ENCODE results near the gene PLXNB1.
"Not testable (repeated sequence)": the region's sequence is repeated elsewhere in the genome, so short reads cannot be mapped to it uniquely, and the experiment has no call there.

Gene PLXNB1

DNA sequence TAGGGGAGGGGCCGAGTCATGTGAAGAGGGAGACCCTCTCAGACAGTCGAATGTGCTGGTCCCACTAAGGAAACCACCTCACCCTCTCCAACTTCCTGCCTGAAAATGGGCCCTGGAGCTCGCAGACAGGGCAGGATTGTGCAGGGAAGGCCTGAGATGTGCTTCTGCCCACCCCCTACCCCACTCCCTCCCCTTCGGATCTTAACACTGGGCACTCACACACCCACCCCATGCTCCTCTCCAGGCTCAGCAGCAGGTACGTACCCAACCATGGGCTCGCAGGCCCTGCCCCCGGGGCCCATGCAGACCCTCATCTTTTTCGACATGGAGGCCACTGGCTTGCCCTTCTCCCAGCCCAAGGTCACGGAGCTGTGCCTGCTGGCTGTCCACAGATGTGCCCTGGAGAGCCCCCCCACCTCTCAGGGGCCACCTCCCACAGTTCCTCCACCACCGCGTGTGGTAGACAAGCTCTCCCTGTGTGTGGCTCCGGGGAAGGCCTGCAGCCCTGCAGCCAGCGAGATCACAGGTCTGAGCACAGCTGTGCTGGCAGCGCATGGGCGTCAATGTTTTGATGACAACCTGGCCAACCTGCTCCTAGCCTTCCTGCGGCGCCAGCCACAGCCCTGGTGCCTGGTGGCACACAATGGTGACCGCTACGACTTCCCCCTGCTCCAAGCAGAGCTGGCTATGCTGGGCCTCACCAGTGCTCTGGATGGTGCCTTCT, 36.7 kb upstream of the PLXNB1 start:
- no peak overlapping the region for H3K4me3 ChIP-seq

DNA sequence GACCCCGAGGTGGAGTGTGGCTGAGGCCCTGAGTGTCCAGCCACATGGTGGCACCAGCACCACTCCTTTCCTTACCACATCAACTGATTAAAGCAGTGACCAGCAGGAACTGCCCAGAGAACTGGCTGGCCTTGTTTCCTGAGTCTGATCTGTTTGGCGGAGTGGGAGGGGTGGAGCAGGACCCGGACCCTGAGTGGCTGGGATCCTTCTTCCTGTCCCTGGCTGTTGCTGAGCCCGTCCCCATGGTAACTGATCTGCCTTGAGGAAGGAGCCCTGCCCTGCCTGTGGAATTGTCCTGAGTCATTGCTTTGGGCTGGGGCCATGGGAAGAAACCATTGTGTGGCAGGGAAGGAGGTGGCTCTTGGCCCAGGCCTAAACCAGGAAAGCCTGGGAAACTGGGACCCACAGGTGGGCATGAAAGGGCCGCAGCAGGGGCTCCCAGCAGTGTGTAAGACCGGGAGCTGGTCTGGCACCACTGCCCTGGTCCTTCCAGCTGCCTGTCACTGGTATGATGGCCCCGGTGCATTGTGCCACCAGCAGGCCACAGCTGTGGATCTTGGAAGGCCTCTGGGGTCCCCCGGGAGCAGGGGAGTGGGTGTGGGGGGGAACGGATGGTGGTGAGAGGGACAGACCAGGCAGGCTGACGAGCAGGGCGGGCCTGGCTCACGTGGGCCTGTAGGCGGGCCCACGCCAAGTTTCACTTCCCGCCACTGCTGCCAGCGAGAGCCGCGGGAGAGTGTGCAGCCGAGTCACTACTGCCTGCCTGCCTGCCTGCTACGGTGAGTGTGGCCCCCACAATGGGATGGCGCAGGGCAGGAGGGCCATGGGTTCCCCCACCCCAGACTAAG, 35.9 kb upstream of the PLXNB1 start:
- no peak overlapping the region for H3K27ac ChIP-seq
- no peak for TF ChIP-seq FOXP2 (optimal IDR thresholded peaks at IDR 0.05; ENCODE audit: control extremely low read depth, extremely low read length, insufficient read depth)
- no peak; the same call in 1 of the 2 replicates for TF ChIP-seq POLR2AphosphoS5 (IDR thresholded peaks at IDR 0.05; ENCODE audit: borderline replicate concordance, low read depth, low read length)
- TF ChIP-seq EZH2 (IDR thresholded peaks at IDR 0.05) = no peak
- H3K9me3 ChIP-seq (ENCODE audit: low read depth, low read length) = no peaks in the 10 kb centered on the region
- no peak overlapping the region for H3K4me3 ChIP-seq
- no peaks in the 10 kb centered on the region; the same call in 1 of the 2 replicates for H3K36me3 ChIP-seq (ENCODE audit: insufficient read depth, low read length)
- no peak for DNase-seq (ENCODE audit: low read depth, low spot score)
- H3K9ac ChIP-seq (ENCODE audit: insufficient read length) = no peak overlapping the region

More for the DNA sequence above, 36.7 kb upstream of the PLXNB1 start:
- DNase-seq (ENCODE audit: low read depth, low spot score) = no peak
- TF ChIP-seq EZH2 (IDR thresholded peaks at IDR 0.05) = no peak
- TF ChIP-seq POLR2AphosphoS5 (IDR thresholded peaks at IDR 0.05; ENCODE audit: borderline replicate concordance, low read depth, low read length) = no peak
- no peak for TF ChIP-seq FOXP2 (optimal IDR thresholded peaks at IDR 0.05; ENCODE audit: control extremely low read depth, extremely low read length, insufficient read depth)
- no peak overlapping the region for H3K27ac ChIP-seq
- H3K9ac ChIP-seq (ENCODE audit: insufficient read length) = no peak overlapping the region
- no peaks in the 10 kb centered on the region for H3K36me3 ChIP-seq (ENCODE audit: insufficient read depth, low read length)
- no peaks in the 10 kb centered on the region for H3K9me3 ChIP-seq (ENCODE audit: low read depth, low read length)

DNA sequence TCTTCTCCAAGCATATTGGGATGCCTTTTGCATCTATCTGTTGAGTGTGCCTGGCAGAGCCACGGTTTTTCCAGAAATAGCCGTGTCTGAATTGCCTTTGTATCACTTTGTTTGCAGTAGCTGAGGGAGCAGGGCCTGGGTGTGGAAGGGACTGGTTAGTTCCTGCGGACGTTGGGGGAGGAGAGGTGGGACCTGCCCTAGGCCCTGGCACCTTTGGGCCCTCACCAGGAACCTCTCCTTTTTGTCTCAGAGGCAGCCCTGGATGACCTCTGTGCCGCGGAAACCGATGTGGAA, 35.3 kb upstream of the PLXNB1 start:
- no peak for DNase-seq (ENCODE audit: low read depth, low spot score)
- H3K9ac ChIP-seq (ENCODE audit: insufficient read length) = no peak overlapping the region
- H3K27ac ChIP-seq = no peak overlapping the region
- H3K9me3 ChIP-seq (ENCODE audit: low read depth, low read length) = no peaks in the 10 kb centered on the region
- no peak for TF ChIP-seq POLR2AphosphoS5 (IDR thresholded peaks at IDR 0.05; ENCODE audit: borderline replicate concordance, low read depth, low read length)
- no peak for TF ChIP-seq EZH2 (IDR thresholded peaks at IDR 0.05)
- TF ChIP-seq FOXP2 (optimal IDR thresholded peaks at IDR 0.05; ENCODE audit: control extremely low read depth, extremely low read length, insufficient read depth) = no peak
- no peak overlapping the region for H3K4me3 ChIP-seq
- no peaks in the 10 kb centered on the region; the same call in 1 of the 2 replicates for H3K36me3 ChIP-seq (ENCODE audit: insufficient read depth, low read length)

DNA sequence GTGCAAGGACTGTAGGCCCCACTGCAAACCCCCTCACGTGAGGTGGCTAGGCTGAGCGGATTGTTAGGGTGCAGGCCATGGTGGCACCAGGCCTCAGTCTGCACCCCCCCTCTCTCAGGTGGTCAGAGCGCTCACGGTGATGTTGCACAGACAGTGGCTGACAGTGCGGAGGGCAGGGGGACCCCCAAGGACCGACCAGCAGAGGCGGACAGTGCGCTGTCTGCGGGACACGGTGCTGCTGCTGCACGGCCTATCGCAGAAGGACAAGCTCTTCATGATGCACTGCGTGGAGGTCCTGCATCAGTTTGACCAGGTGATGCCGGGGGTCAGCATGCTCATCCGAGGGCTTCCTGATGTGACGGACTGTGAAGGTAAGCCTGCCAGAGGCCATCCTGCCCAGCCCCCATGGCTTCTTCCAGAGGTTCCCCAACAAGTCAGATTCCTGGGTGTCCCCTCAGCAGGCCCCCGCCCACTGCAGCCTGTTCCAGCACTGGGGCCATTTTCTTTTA, 34.9 kb upstream of the PLXNB1 start:
- Histone ChIP-seq H3K9me3 (ENCODE audit: low read depth, low read length) (no peaks in the 10 kb centered on the region), H3K27ac (no peak overlapping the region), H3K36me3 (ENCODE audit: insufficient read depth, low read length) (no peaks in the 10 kb centered on the region; the same call in 1 of the 2 replicates), H3K9ac (ENCODE audit: insufficient read length) (no peak overlapping the region), H3K4me3 (no peak overlapping the region)
- TF ChIP-seq EZH2 (IDR thresholded peaks at IDR 0.05) = no peak
- no peak for TF ChIP-seq POLR2AphosphoS5 (IDR thresholded peaks at IDR 0.05; ENCODE audit: borderline replicate concordance, low read depth, low read length)
- TF ChIP-seq FOXP2 (optimal IDR thresholded peaks at IDR 0.05; ENCODE audit: control extremely low read depth, extremely low read length, insufficient read depth) = no peak
- no peak for DNase-seq (ENCODE audit: low read depth, low spot score)

DNA sequence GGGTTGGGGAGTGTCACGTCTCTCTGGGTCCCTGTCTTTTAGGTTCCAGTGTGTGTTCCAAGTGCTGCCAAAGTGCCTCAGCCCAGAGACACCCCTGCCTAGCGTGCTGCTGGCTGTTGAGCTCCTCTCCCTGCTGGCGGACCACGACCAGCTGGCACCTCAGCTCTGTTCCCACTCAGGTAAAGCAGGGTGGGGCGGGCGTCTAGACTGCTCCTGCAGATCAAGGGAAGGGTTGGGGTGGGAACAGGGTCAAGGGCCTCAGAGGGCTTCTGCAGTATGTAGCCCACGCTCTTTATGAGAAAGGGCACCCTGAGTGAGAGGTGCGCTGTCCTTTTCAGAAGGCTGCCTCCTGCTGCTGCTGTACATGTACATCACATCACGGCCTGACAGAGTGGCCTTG, 33.8 kb upstream of the PLXNB1 start:
- DNase-seq (ENCODE audit: low read depth, low spot score) = no peak
- no peak overlapping the region for H3K27ac ChIP-seq

DNA sequence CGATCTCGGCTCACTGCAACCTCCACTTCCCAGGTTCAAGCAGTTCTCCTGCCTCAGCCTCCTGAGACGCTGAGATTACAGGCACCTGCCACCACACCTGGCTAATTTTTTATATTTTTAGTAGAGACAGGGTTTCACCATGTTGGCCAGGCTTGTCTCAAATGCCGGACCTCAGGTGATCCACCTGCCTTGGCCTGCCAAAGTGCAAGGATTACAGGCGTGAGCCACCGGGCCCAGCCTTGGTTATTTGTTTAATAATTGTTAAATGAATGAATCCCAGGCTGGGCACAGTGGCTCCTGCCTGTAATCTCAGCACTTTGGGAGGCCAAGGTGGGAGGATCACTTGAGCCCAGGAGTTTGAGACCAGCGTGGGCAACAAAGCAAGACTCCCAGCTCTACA, 31.9 kb upstream of the PLXNB1 start:
- not testable (repeated sequence) for H3K27ac ChIP-seq; DNase-seq (ENCODE audit: low read depth, low spot score); H3K9me3 ChIP-seq (ENCODE audit: low read depth, low read length); H3K4me3 ChIP-seq; H3K36me3 ChIP-seq (ENCODE audit: insufficient read depth, low read length); H3K9ac ChIP-seq (ENCODE audit: insufficient read length)

More for the DNA sequence above, 33.8 kb upstream of the PLXNB1 start:
- Histone ChIP-seq H3K4me3 (no peak overlapping the region), H3K36me3 (ENCODE audit: insufficient read depth, low read length) (no peaks in the 10 kb centered on the region; the same call in 1 of the 2 replicates), H3K9me3 (ENCODE audit: low read depth, low read length) (no peaks in the 10 kb centered on the region), H3K9ac (ENCODE audit: insufficient read length) (no peak overlapping the region)
- no peak for TF ChIP-seq POLR2AphosphoS5 (IDR thresholded peaks at IDR 0.05; ENCODE audit: borderline replicate concordance, low read depth, low read length)
- TF ChIP-seq EZH2 (IDR thresholded peaks at IDR 0.05) = no peak
- no peak for TF ChIP-seq FOXP2 (optimal IDR thresholded peaks at IDR 0.05; ENCODE audit: control extremely low read depth, extremely low read length, insufficient read depth)

DNA sequence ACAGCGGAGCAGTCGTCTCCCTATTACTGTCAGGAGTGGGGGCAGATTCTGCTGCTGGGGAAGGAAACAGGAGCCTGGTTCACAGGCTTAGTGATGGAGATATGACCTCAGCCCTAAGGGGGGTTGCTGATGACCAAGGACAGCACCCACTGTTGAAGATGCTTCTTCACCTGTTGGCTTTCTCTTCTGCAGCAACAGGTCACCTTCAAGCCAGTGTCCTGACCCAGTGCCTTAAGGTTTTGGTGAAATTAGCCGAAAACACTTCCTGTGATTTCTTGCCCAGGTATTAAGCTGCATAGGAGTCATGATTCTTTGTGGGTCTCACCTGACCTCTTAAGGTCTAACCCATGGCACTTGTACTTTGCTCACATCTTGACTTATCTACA, 30.6 kb upstream of the PLXNB1 start:
- no peak overlapping the region for H3K9ac ChIP-seq (ENCODE audit: insufficient read length)
- H3K36me3 ChIP-seq (ENCODE audit: insufficient read depth, low read length) = peaks cover 4% of the 10 kb centered on the region; the same call in 1 of the 2 replicates
- H3K9me3 ChIP-seq (ENCODE audit: low read depth, low read length) = no peaks in the 10 kb centered on the region
- H3K4me3 ChIP-seq = no peak overlapping the region
- no peak for DNase-seq (ENCODE audit: low read depth, low spot score)
- no peak for TF ChIP-seq FOXP2 (optimal IDR thresholded peaks at IDR 0.05; ENCODE audit: control extremely low read depth, extremely low read length, insufficient read depth)
- no peak for TF ChIP-seq POLR2AphosphoS5 (IDR thresholded peaks at IDR 0.05; ENCODE audit: borderline replicate concordance, low read depth, low read length)
- TF ChIP-seq EZH2 (IDR thresholded peaks at IDR 0.05) = no peak
- H3K27ac ChIP-seq = no peak overlapping the region

DNA sequence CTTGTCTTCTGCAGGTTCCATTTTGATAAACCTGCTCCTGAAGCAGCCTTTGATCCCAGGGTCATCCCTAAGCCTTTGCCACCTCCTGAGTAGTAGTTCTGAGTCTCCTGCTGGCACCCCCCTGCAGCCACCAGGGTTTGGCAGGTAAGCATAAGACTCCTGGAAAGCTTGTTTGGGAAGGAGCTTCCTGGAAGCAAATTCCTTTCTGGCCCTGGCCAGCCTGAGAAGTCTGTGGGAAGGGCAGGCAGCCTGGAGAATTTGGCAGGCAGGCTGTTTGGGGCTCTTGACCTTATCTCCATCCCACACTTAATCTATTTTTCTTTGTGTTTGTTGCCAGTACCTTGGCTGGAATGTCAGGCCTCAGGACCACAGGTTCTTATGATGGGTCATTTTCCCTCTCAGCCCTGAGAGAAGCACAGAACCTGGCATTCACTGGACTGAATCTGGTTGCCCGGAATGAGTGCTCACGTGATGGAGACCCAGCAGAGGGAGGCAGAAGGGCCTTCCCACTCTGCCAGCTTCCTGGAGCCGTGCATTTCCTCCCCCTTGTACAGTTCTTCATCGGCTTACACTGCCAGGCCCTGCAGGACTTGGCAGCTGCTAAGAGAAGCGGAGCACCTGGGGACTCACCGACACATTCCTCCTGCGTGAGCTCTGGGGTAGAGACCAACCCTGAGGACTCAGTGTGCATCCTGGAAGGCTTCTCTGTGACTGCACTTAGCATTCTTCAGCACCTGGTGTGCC, 30.1 kb upstream of the PLXNB1 start:
- Histone ChIP-seq H3K27ac (no peak overlapping the region), H3K4me3 (no peak overlapping the region), H3K9me3 (ENCODE audit: low read depth, low read length) (no peaks in the 10 kb centered on the region), H3K9ac (ENCODE audit: insufficient read length) (no peak overlapping the region), H3K36me3 (ENCODE audit: insufficient read depth, low read length) (peaks cover 4% of the 10 kb centered on the region; the same call in 1 of the 2 replicates)
- DNase-seq (ENCODE audit: low read depth, low spot score) = no peak
- TF ChIP-seq POLR2AphosphoS5 (IDR thresholded peaks at IDR 0.05; ENCODE audit: borderline replicate concordance, low read depth, low read length) (no peak), FOXP2 (optimal IDR thresholded peaks at IDR 0.05; ENCODE audit: control extremely low read depth, extremely low read length, insufficient read depth) (no peak), EZH2 (IDR thresholded peaks at IDR 0.05) (no peak)
